ENCODE results near the gene DHRS4.
"Not testable (repeated sequence)": the region's sequence is repeated elsewhere in the genome, so short reads cannot be mapped to it uniquely, and the experiment has no call there.

DHRS4 gene

GRCh38 chr14:23941669-23942068 is 11.9 kb upstream of the DHRS4 start:
- DNase-seq, result no peak

GRCh38 chr14:23942587-23942986 is 11.0 kb upstream of the DHRS4 start:
- no peak for DNase-seq

DNA sequence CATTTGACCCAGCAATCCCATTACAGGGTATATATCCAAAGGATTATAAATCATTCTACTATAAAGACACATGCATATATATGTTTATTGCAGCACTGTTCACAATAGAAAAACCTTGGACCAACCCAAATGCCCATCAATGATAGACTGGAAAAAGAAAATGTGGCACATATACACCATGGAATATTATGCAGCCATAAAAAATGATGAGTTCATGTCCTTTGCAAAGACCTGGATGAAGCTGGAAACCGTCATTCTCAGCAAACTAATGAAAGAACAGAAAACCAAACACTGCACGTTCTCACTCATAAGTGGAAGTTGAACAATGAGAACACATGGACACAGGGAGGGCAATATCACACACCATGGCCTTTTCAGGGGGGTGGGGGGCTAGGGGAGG is 4.5 kb upstream of the DHRS4 start:
- not testable (repeated sequence) for DNase-seq

DNA sequence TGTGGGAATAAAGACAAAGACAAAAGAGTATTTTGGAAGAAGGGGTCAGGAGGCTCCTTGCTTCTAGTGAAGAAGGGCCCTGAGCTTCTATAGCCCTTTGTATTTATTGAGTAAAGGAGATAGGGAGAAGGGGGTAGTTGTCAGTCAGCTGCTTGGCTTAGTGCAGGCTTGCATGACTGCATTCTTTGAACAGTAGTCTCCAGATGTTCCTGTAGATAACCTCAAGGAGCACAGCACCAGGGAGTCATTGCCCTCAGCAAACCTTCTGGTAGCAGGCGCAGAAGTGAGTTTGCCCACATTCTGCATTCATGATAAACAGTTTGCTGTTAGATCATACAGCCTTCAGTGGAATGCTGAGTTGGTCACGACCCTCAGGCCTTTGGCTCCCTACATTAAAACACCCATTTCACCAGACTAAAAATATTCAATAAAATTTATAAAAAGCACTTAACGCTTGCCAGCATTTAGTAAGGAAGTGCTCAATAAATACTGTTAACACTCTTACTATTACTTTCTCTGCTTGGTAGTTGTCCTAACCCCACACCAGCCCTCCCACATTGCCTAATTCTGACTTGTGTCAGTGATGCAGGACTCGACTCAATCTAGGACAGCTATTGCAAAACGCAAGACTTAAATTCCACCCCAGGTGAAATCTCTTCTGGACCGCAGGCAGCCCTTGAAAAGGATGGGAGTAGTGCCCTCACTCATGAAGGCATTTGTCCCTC is 3.0 kb upstream of the DHRS4 start:
- no peak for DNase-seq

- not testable (repeated sequence) for DNase-seq
These were observed 2.5 kb upstream of the DHRS4 start for GRCh38 chr14:23951136-23951466.

DNA sequence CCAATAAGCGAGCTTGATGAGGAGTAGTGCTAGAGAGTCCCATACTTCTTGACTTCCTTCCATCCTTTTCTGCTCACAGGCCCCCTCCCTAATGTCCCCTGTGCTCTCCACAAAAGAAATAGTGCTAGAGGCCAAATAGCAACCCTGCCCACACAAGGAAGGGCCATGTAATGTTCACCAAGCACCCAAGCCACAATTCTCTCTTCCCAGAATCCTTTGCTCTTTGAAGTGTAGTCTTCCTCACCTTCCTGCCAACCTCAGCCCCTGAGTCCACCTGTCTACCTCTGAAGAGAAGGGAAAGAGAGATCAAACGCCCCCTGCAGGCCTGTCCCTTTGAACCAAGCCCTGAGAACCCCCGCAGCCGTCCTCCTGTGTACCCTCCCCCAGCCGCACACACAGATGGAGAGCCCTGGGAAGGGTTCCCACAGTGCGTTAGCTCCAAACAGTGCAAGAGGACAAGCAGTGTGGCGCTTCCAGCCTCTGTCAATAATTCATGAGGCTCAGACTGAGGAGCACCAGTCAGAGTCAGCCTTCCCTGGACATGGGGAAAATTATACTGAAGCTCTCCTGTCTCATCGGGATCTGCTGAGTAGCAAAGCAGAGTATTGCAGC is 1.9 kb upstream of the DHRS4 start:
- no peak for DNase-seq

- not testable (repeated sequence) for DNase-seq
These were observed 480 bp upstream of the DHRS4 start for GRCh38 chr14:23953116-23953463.

GRCh38 chr14:23954279-23954614 is 677 bp downstream of the DHRS4 start:
- DNase-seq, result not testable (repeated sequence)

DNA sequence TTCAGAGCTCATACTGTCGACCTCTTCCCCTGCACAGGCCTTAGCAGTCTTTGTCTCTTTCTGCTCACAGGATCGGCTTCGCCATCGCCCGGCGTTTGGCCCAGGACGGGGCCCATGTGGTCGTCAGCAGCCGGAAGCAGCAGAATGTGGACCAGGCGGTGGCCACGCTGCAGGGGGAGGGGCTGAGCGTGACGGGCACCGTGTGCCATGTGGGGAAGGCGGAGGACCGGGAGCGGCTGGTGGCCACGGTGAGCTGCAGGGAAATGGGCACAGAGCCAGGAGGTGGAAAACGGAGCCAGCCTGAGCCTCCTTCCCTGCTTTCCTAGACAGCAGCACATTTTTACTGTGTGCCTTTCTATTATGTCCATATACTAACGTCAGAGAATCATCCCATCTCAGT is 1.4 kb downstream of the DHRS4 start:
- not testable (repeated sequence) for DNase-seq

DNA sequence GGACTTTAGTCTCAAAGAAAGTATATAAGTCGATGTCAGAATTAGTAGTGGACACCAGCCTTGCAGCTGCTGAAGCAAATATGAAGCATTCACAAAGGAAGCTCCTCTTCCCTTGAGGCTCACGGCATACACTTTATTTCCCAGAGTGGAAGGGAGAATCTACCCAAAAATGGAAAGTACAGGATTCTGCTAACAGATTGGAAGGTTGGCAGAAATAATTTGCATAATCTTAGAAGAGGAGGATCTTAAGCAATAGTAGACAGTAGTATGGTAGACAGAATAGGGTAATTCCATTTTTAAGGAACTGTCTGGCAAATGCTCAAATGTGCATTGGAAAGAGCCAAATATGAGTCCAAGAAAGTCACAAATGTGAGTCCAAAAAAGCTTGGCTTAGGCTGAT is 2.2 kb downstream of the DHRS4 start:
- not testable (repeated sequence) for DNase-seq

- not testable (repeated sequence) for DNase-seq
These were observed 4.5 kb downstream of the DHRS4 start for GRCh38 chr14:23957913-23958569.

- DNase-seq, result not testable (repeated sequence)
These were observed 7.3 kb downstream of the DHRS4 start for GRCh38 chr14:23960899-23961298.

- not testable (repeated sequence) for DNase-seq
These were observed 8.1 kb downstream of the DHRS4 start for GRCh38 chr14:23961704-23962103.

DNA sequence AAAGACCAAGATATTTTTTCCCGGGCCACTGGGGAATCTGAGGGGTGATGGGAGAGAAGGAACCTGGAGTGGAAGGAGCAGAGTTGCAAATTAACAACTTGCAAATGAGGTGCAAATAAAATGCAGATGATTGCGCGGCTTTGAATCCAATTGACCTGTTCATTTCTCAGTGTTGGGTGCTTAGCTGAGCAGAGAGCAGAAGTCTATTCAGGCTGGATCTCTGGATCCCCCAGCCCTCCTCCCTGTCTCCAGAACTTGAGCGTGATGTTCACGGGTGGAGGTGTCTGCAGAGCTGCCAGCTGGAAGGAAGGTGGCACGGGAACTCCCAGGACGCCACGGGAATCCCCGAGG is 15.5 kb downstream of the DHRS4 start:
- DNase-seq, result not testable (repeated sequence)

GRCh38 chr14:23969481-23970282 is 16.1 kb downstream of the DHRS4 start:
- not testable (repeated sequence) for DNase-seq

- DNase-seq, result not testable (repeated sequence)
These were observed 16.7 kb downstream of the DHRS4 start for GRCh38 chr14:23970283-23970659.

DNA sequence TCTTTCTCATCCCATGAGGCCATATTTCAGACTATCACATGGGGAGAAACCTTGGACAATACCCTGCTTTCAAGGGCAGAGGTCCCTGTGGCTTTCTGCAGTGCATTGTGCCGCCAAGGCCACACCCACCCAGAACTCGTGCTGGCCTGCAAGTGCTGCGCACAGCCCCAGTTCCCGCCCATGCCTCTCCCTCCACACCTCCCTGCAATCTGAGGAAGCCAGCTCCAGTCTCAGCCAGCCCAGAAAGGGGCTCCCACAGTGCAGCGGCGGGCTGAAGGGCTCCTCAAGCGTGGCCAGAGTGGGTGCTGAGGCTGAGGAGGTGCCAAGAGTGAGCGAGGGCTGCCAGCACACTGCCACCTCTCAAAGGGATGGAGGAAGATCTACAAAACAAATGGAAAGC is 19.6 kb downstream of the DHRS4 start:
- not testable (repeated sequence) for DNase-seq

- not testable (repeated sequence) for DNase-seq
These were observed 20.5 kb downstream of the DHRS4 start for GRCh38 chr14:23974041-23974440.

DNA sequence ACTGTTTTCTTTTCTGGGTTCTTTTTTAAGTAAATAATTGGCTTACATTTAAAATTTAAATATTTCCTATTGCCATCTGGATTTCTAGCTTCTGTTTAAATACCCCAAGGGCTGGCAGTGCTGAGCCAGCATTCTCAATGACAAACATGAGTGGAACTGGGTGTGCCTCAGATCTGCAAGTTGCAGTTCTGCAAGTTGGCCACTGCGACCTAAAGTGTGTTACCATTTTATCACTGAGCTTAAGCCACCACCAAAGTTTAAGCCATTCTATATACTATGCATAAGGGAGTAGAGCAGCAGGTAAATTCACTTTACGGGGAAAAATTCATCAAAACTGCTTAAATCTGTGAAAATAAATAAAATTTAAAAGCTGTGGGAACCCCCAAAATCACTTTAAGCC is 23.6 kb downstream of the DHRS4 start:
- DNase-seq, result peak; percentile 7

DNA sequence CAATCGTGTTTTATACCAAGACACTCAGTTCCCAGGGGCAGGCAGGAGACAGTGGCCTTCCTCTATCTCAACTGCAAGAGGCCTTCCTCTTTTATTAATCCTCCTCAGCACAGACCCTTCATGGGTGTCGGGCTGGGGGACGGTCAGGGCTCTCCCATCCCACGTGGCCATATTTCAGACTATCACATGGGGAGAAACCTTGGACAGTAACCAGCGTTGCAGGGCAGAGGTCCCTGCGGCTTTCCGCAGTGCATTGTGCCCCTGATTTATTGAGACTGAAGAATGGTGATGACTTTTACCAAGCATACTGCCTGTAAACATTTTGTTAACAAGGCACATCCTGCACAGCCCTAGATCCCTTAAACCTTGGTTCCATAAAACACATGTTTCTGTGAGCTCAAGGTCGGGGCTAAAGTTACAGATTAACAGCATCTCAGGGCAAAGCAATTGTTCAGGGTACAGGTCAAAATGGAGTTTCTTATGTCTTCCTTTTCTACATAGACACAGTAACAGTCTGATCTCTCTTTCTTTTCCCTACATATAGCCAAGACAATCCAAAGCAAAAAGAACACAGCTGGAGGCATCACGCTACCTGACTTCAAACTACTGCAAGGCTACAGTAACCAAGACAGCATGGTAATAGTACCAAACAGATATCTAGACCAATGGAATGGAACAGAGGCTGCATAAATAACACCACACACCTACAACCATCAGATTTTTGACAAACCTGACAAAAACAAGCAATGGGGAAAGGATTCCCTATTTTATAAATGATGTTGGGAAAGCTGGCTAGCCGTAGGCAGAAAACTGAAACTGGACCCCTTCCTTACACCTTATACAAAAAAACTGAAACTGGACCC is 28.6 kb downstream of the DHRS4 start:
- DNase-seq, result not testable (repeated sequence)

GRCh38 chr14:23984891-23985602 is 31.5 kb downstream of the DHRS4 start:
- peak; percentile 94 for DNase-seq

GRCh38 chr14:23988223-23988606 is 34.6 kb downstream of the DHRS4 start:
- not testable (repeated sequence) for DNase-seq
